ENCODE data around the gene RAB31. TPM values are rescaled to one million over a fixed set of nuclear protein-coding genes. Genes with fewer than 3 reads are reported as not detected.
"Not testable (repeated sequence)": the region's sequence is repeated elsewhere in the genome, so short reads cannot be mapped to it uniquely, and the experiment has no call there.

RAB31 gene
- total RNA-seq, 2 donors from 2014 or later: 0.36 to 0.99 TPM

GRCh38 chr18:9876867-9877654, 169.0 kb downstream of the RAB31 start:
- no peaks in the 10 kb centered on the region for H3K36me3 Mint-ChIP-seq
- H3K27ac Mint-ChIP-seq: peak overlapping the region in 1 of 2 donors; percentile 5
- ATAC-seq (peak; percentile 91 to 93), DNase-seq (ENCODE audit: low spot score in 2 of 2) (no peak)
- H3K9me3 Mint-ChIP-seq: no peaks in the 10 kb centered on the region

GRCh38 chr18:9877655-9878014, 169.5 kb downstream of the RAB31 start:
- Mint-ChIP-seq H3K27ac (no peak overlapping the region), H3K9me3 (no peaks in the 10 kb centered on the region), H3K36me3 (no peaks in the 10 kb centered on the region)
- DNase-seq (ENCODE audit: low spot score in 2 of 2): no peak
- ATAC-seq: no peak

DNA sequence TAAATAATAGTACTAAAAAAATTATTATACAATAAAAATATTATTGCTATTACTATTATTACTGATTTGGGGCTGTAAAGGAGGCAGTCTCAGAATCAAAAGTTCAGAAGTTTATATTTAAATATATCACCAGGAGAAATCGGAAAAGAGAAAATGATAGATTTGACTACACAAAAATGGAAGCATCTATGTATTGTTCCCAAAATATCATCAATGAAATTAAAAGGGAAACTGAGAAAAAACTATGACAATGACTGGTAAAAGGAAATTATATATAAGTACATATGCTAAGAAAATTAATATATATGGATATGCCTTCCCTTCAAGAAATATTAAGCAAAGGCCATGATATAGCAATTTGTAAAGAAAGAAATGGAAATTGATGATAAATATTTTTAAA, 170.0 kb downstream of the RAB31 start:
- no peak overlapping the region for H3K27ac Mint-ChIP-seq
- ATAC-seq (no peak), DNase-seq (ENCODE audit: low spot score in 2 of 2) (no peak)
- H3K36me3 Mint-ChIP-seq: no peaks in the 10 kb centered on the region
- H3K9me3 Mint-ChIP-seq: no peaks in the 10 kb centered on the region

GRCh38 chr18:9878783-9879242, 170.7 kb downstream of the RAB31 start:
- Mint-ChIP-seq H3K9me3 (no peaks in the 10 kb centered on the region), H3K36me3 (no peaks in the 10 kb centered on the region), H3K27ac (no peak overlapping the region)
- no peak for ATAC-seq
- no peak for DNase-seq (ENCODE audit: low spot score in 2 of 2)

- H3K36me3 Mint-ChIP-seq: no peaks in the 10 kb centered on the region
- H3K27ac Mint-ChIP-seq: no peak overlapping the region
- H3K9me3 Mint-ChIP-seq: no peaks in the 10 kb centered on the region
- ATAC-seq: no peak
- no peak for DNase-seq (ENCODE audit: low spot score in 2 of 2)
These were observed 176.0 kb downstream of the RAB31 start for GRCh38 chr18:9884090-9884489.

DNA sequence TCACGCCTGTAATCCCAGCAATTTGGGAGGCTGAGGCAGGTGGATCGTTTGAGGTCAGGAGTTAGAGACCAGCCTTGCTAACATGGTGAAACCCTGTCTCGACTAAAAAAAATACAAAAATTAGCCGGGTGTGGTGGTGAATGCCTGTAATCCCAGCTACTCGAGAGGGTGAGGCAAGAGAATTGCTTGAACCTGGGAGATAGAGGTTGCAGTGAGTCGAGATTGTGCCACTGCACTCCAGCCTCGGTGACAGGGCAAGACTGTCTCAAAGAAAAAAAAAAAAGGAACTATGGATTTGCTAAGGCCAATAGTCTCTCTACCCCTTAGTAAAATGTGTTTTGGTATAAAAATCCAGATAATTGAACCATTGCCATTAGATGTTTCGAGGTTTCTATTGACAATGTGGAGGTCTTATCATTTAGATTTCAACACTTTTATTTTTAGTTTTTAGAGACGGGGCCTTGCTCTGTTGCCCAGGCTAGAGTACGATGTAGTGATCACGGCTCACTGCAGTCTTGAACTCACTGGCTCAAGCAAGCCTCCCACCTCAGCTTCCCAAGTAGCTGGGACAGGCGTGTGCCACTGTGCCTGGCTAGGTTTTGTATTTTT, 176.5 kb downstream of the RAB31 start:
- ATAC-seq: no peak
- Mint-ChIP-seq H3K27ac (no peak overlapping the region), H3K9me3 (no peaks in the 10 kb centered on the region), H3K36me3 (no peaks in the 10 kb centered on the region)
- DNase-seq (ENCODE audit: low spot score in 2 of 2): no peak

GRCh38 chr18:9885170-9886004, 177.3 kb downstream of the RAB31 start, which contains the start of gene TXNDC2:
Gene TXNDC2 (plus strand): TSS chr18:9885973. CDS start chr18:9886681, 708 bp downstream.
- ATAC-seq (peak in 1 of 2 donors; percentile 59), DNase-seq (ENCODE audit: low spot score in 2 of 2) (no peak)
- H3K36me3 Mint-ChIP-seq: no peaks in the 10 kb centered on the region
- H3K9me3 Mint-ChIP-seq: no peaks in the 10 kb centered on the region
- no peak within 1 kb of the TSS for H3K27ac Mint-ChIP-seq

DNA sequence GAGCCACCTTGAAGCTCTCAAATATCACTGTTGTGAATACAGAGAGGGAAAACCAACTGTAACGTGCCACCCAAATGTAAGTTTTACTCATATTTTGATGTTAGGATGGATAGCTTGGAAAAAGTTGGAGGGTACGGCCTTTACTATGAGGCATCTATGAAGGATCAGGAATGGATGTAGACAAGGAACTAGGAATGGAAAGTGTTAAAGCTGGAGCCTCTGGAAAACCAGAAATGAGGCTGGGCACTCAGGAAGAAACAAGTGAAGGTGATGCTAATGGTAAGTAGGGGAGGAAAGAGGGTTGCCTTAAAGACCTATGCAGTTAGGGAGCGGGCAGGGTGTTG, 177.9 kb downstream of the RAB31 start:
- no peak for DNase-seq (ENCODE audit: low spot score in 2 of 2)
- ATAC-seq: no peak
- no peaks in the 10 kb centered on the region for H3K36me3 Mint-ChIP-seq
- H3K9me3 Mint-ChIP-seq: no peaks in the 10 kb centered on the region
- no peak overlapping the region for H3K27ac Mint-ChIP-seq

- DNase-seq (ENCODE audit: low spot score in 2 of 2) (no peak), ATAC-seq (no peak)
- Mint-ChIP-seq H3K27ac (no peak overlapping the region), H3K9me3 (no peaks in the 10 kb centered on the region), H3K36me3 (no peaks in the 10 kb centered on the region)
These were observed 179.9 kb downstream of the RAB31 start for GRCh38 chr18:9887992-9888391.

DNA sequence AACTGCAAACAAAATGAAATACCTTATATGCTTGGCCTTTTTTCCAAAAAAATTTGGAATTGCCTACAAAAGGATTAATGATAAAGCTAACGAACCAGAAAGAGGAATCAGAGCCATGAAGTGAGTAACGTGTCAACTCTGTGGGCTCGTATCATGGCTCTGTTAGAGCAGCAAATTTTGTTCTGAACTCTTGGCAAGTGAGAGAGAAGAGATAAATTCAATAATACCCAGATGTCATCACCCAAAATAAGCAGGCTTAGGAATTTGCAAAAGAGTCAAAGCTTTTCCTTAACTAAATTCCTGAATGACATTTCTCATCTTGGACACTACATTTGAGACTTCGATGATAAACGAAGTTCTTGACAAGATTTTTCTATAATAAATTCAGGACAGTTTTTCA, 182.1 kb downstream of the RAB31 start:
- H3K27ac Mint-ChIP-seq: no peak overlapping the region
- DNase-seq (ENCODE audit: low spot score in 2 of 2) (no peak), ATAC-seq (no peak)
- H3K9me3 Mint-ChIP-seq: no peaks in the 10 kb centered on the region
- H3K36me3 Mint-ChIP-seq: no peaks in the 10 kb centered on the region

DNA sequence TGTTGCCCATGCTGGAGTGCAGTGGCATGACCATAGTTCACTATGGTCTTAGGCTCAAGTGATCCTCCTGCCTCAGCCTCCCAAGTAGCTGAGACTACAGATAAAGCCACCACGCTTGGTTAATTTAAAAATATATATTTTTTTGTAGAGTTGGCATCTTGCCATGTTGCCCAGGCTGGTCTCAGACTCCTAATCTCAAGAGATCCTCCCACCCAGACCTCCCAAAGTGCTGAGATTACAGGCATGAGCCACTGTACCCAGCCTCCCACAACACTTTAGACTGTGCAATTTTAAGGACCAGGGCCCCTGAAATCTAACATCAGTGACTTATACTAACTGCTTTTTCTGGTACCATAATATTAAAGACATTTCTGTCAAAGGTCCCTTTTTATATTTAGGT, 182.9 kb downstream of the RAB31 start:
- Mint-ChIP-seq H3K9me3 (no peaks in the 10 kb centered on the region), H3K27ac (no peak overlapping the region), H3K36me3 (no peaks in the 10 kb centered on the region)
- ATAC-seq (no peak), DNase-seq (ENCODE audit: low spot score in 2 of 2) (no peak)

DNA sequence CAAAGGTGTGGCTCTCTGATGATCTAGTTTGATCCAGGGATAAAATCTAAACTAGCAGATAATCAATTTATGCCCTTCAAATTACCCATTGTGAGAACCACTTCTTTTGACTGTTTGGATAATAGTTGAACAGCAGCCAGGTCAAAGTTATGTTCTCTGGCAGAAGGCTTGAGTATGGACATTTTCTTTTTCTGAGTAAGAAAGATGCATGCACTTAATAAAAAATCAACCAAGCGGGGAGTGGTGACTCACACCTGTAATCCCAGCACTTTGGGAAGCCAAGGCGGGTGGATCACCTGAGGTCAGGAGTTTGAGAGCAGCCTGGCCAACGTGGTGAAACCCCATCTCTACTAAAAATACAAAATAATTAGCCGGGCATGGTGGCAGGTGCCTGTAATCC, 183.4 kb downstream of the RAB31 start:
- H3K9me3 Mint-ChIP-seq; H3K27ac Mint-ChIP-seq; H3K36me3 Mint-ChIP-seq; DNase-seq (ENCODE audit: low spot score in 2 of 2); ATAC-seq: not testable (repeated sequence)

- peak in 1 of 2 donors; percentile 64 for ATAC-seq
- no peaks in the 10 kb centered on the region for H3K36me3 Mint-ChIP-seq
These were observed 186.5 kb downstream of the RAB31 start for GRCh38 chr18:9894454-9895068.

DNA sequence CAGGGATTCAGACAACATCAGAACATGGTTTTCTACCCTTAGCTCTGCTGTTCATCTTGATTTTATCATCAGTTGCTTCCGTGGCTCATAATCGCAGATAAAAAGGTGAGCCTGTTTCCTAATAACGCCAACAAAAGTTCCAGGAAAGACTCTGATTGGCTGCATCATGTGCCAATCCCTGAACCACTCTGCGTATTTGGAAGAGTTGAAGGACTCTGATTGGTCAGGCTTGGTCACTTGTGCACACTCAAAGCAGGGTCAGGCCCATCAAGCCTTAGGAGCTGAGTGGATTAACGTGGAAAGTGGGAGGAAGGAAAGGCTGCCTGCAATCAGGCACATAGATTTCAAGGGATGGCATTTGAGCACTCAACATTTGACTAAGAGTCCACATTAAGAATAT, 189.0 kb downstream of the RAB31 start:
- no peaks in the 10 kb centered on the region for H3K36me3 Mint-ChIP-seq

More at GRCh38 chr18:9894454-9895068, 186.5 kb downstream of the RAB31 start:
- DNase-seq (ENCODE audit: low spot score in 2 of 2): no peak
- Mint-ChIP-seq H3K9me3 (no peaks in the 10 kb centered on the region), H3K27ac (no peak overlapping the region)

DNA sequence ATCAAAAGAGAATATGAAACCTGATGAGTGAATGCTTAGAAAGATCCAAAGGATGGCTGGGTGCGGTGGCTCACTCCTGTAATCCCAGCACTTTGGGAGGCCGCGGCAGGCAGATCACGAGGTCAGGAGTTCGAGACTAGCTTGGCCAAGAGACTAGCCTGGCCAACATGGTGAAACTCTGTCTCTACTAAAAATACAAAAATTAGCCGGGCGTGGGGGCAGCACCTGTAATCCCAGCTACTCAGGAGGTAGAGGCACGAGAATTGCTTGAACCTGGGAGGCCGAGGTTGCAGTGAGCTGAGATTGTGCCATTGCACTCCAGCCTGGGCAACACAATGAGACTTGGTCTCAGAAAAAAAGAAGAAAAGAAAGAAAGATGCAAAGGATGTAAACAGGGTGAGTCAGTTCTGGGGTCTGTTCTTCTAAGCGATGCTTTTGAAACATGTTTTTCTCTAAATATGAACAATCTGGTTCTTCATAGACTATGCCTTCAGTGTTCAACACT, 189.7 kb downstream of the RAB31 start:
- ATAC-seq, H3K9me3 Mint-ChIP-seq: not testable (repeated sequence)

More for the DNA sequence above, 189.0 kb downstream of the RAB31 start:
- no peak for ATAC-seq
- Mint-ChIP-seq H3K27ac (no peak overlapping the region), H3K9me3 (no peaks in the 10 kb centered on the region)
- DNase-seq (ENCODE audit: low spot score in 2 of 2): no peak

GRCh38 chr18:9898792-9899549, 190.9 kb downstream of the RAB31 start:
- DNase-seq (ENCODE audit: low spot score in 2 of 2): no peak
- Mint-ChIP-seq H3K27ac (peak overlapping the region in 1 of 2 donors; percentile 41), H3K9me3 (no peaks in the 10 kb centered on the region), H3K36me3 (no peaks in the 10 kb centered on the region)
- peak; percentile 37 to 93 for ATAC-seq

More for the DNA sequence above, 189.7 kb downstream of the RAB31 start:
- not testable (repeated sequence) for H3K36me3 Mint-ChIP-seq; DNase-seq (ENCODE audit: low spot score in 2 of 2); H3K27ac Mint-ChIP-seq
